Neuronal stem cell (in vitro differentiated cells): ENCODE data around the gene TOP3B.

Experiments
- DNase-seq: peaks from one replicate; pipeline ENCODE4 v3.0.0-alpha.2; 2013; ENCODE audit warnings: low spot score
- H2AFZ ChIP-seq: one replicate; pipeline ENCODE4 v1.6.1; 2013; ENCODE audit warnings: mild to moderate bottlenecking, low read length, inconsistent platforms
- H2AK5ac ChIP-seq: 2 replicates; pipeline ENCODE4 v1.6.1; 2013; ENCODE audit warnings: low read depth, mild to moderate bottlenecking, inconsistent platforms, low read length, moderate library complexity, mixed read lengths
- H2BK120ac ChIP-seq: 2 replicates; pipeline ENCODE4 v1.6.1; 2013; ENCODE audit warnings: low read depth, mild to moderate bottlenecking, inconsistent platforms, low read length, moderate library complexity, mixed read lengths
- H2BK12ac ChIP-seq: one replicate; pipeline ENCODE4 v1.6.1; 2013; ENCODE audit warnings: low read length, inconsistent platforms
- H2BK15ac ChIP-seq: 2 replicates; pipeline ENCODE4 v1.6.1; 2013; ENCODE audit warnings: mild to moderate bottlenecking, low read length, inconsistent platforms, mixed read lengths
- H2BK5ac ChIP-seq: one replicate; pipeline ENCODE4 v1.6.1; 2013; ENCODE audit warnings: inconsistent platforms, mild to moderate bottlenecking, low read length, moderate library complexity
- H3K14ac ChIP-seq: one replicate; pipeline ENCODE4 v1.6.1; 2013; ENCODE audit warnings: low read length, inconsistent platforms
- H3K18ac ChIP-seq: 2 replicates; pipeline ENCODE4 v1.6.1; 2013; ENCODE audit warnings: low read length, inconsistent platforms
- H3K23ac ChIP-seq: 2 replicates; pipeline ENCODE4 v1.6.1; 2013; ENCODE audit warnings: low read depth, mild to moderate bottlenecking, mixed read lengths, low read length, inconsistent platforms; ENCODE audit not compliant: poor library complexity
- H3K27ac ChIP-seq: replicated peaks from 3 replicates; pipeline ENCODE4 v1.5.1; 2013; ENCODE audit warnings: low read length, inconsistent platforms
- H3K27me3 ChIP-seq, 3 experiments: 2 replicates each; pipeline ENCODE4 v1.6.1; 2013; ENCODE audit warnings: low read length in 3 of 3, mild to moderate bottlenecking in 2 of 3, inconsistent platforms in 1 of 3, low read depth in 1 of 3, mixed read lengths in 1 of 3, moderate library complexity in 1 of 3; ENCODE audit not compliant: control insufficient read depth in 3 of 3, insufficient read depth in 3 of 3
- H3K36me3 ChIP-seq, 2 donors: replicated peaks in 1 of 2; 2 replicates each; pipeline ENCODE4 v1.6.1; 2013; ENCODE audit warnings: low read length in 2 of 2; ENCODE audit not compliant: control insufficient read depth in 2 of 2, insufficient read depth in 2 of 2
- H3K4ac ChIP-seq: 2 replicates; pipeline ENCODE4 v1.6.1; 2013; ENCODE audit warnings: inconsistent platforms, mild to moderate bottlenecking, low read length, moderate library complexity
- H3K4me1 ChIP-seq, 2 donors: 1 replicate in 1 of 2; 2 replicates in 1 of 2; pipeline ENCODE4 v1.6.1; 2013; ENCODE audit warnings: low read length in 2 of 2, low read depth in 1 of 2; ENCODE audit not compliant: control insufficient read depth in 2 of 2, insufficient read depth in 1 of 2
- H3K4me2 ChIP-seq: one replicate; pipeline ENCODE4 v1.6.1; 2013; ENCODE audit warnings: mild to moderate bottlenecking, low read length, inconsistent platforms; ENCODE audit not compliant: insufficient read depth, poor library complexity, severe bottlenecking
- H3K4me3 ChIP-seq, 2 donors: 2 replicates each; pipeline ENCODE4 v1.5.1; 2013; ENCODE audit warnings: low read length in 2 of 2, mild to moderate bottlenecking in 2 of 2, inconsistent platforms in 1 of 2, moderate library complexity in 1 of 2
- H3K79me1 ChIP-seq: one replicate; pipeline ENCODE4 v1.6.1; 2013; ENCODE audit warnings: low read depth, mild to moderate bottlenecking, inconsistent platforms, low read length, moderate library complexity
- H3K9ac ChIP-seq: one replicate; pipeline ENCODE4 v1.6.1; 2013; ENCODE audit warnings: mild to moderate bottlenecking, low read depth, low read length, inconsistent platforms; ENCODE audit not compliant: poor library complexity
- H3K9me3 ChIP-seq, 2 donors: replicated peaks in 1 of 2; 2 replicates each; pipeline versions ENCODE3 to v1.6.1; 2013; ENCODE audit warnings: low read length in 2 of 2, mild to moderate bottlenecking in 2 of 2, inconsistent platforms in 1 of 2, low read depth in 1 of 2, mixed read lengths in 1 of 2, moderate library complexity in 1 of 2; ENCODE audit not compliant: control insufficient read depth in 2 of 2, insufficient read depth in 1 of 2
- H4K8ac ChIP-seq: one replicate; pipeline ENCODE4 v1.6.1; 2013; ENCODE audit warnings: low read depth, mild to moderate bottlenecking, inconsistent platforms, low read length, moderate library complexity
- H4K91ac ChIP-seq: one replicate; pipeline ENCODE4 v1.6.1; 2013; ENCODE audit warnings: low read length, low read depth, mild to moderate bottlenecking, inconsistent platforms; ENCODE audit not compliant: poor library complexity
- WGBS, 2 donors: extraction: QIAGEN DNeasy Blood & Tissue Kit; methylation state at CpG; one replicate each; pipeline ENCODE4 v1.1.7; 2013; ENCODE audit warnings: missing lambda C conversion rate in 2 of 2, mixed read lengths in 1 of 2; ENCODE audit not compliant: insufficient read length in 2 of 2, insufficient replicate concordance in 1 of 2; ENCODE audit errors: extremely low coverage in 2 of 2; 5-methylcytosine and 5-hydroxymethylcytosine counted together

Gene TOP3B

GRCh38 chr22:21927174-21927823 lies 55.3 kb downstream of the TOP3B start:
- peaks cover 2% of the 10 kb centered on the region for H3K79me1 ChIP-seq

GRCh38 chr22:21926728-21927127 lies 55.9 kb downstream of the TOP3B start:
- Histone ChIP-seq H2AK5ac (peak overlapping the region; percentile 3), H4K91ac (no peak overlapping the region), H2BK120ac (no peak overlapping the region), H3K9me3 (no peaks in the 10 kb centered on the region), H2BK5ac (no peak overlapping the region), H3K14ac (no peak overlapping the region), H4K8ac (no peak overlapping the region), H3K4ac (no peak overlapping the region), H3K36me3 (peaks cover 13 to 42% of the 10 kb centered on the region in 2 donors), H3K9ac (peak overlapping the region; percentile 32), H2AFZ (no peak overlapping the region), H3K18ac (peak overlapping the region; percentile 86), H2BK12ac (peak overlapping the region; percentile 33), H3K23ac (no peak overlapping the region), H3K4me2 (no peak overlapping the region), H3K4me3 (no peak overlapping the region), H3K27ac (no peak overlapping the region), H3K27me3 (no peaks in the 10 kb centered on the region), H3K4me1 (peaks cover 0 to 21% of the 10 kb centered on the region in 2 donors), H2BK15ac (no peak overlapping the region), H3K79me1 (peaks cover 2% of the 10 kb centered on the region)
- no CpG with 5 or more reads among the region's 4 CpGs for WGBS, 2 donors
- DNase-seq, result no peak

More at GRCh38 chr22:21927174-21927823, 55.3 kb downstream of the TOP3B start:
- no peak for DNase-seq
- H4K91ac ChIP-seq, result no peak overlapping the region
- no peak overlapping the region for H3K14ac ChIP-seq
- no peak overlapping the region for H2BK15ac ChIP-seq
- no peak overlapping the region for H2BK5ac ChIP-seq
- H4K8ac ChIP-seq, result no peak overlapping the region
- no peak overlapping the region for H2BK120ac ChIP-seq
- H3K4me3 ChIP-seq, result no peak overlapping the region
- no peak overlapping the region for H2AFZ ChIP-seq
- H3K4me1 ChIP-seq, result peaks cover 0 to 21% of the 10 kb centered on the region in 2 donors
- peak overlapping the region; percentile 32 for H3K9ac ChIP-seq
- H3K23ac ChIP-seq, result no peak overlapping the region
- H3K27ac ChIP-seq, result no peak overlapping the region
- peak overlapping the region; percentile 3 for H2AK5ac ChIP-seq
- peak overlapping the region; percentile 86 for H3K18ac ChIP-seq
- no peak overlapping the region for H3K4ac ChIP-seq
- no CpG with 5 or more reads among the region's 16 CpGs for WGBS, 2 donors
- H2BK12ac ChIP-seq, result peak overlapping the region; percentile 33
- H3K9me3 ChIP-seq, result no peaks in the 10 kb centered on the region
- H3K4me2 ChIP-seq, result no peak overlapping the region
- H3K36me3 ChIP-seq, result peaks cover 15 to 44% of the 10 kb centered on the region in 2 donors
- no peaks in the 10 kb centered on the region for H3K27me3 ChIP-seq

- no peak overlapping the region for H2BK12ac ChIP-seq
- no peak overlapping the region for H3K9ac ChIP-seq
- H2AFZ ChIP-seq, result no peak overlapping the region
- no peak overlapping the region for H2BK5ac ChIP-seq
- no peak overlapping the region for H2BK120ac ChIP-seq
- peak overlapping the region; percentile 31 for H3K4ac ChIP-seq
- H3K4me3 ChIP-seq, result no peak overlapping the region
- H2AK5ac ChIP-seq, result peak overlapping the region; percentile 77
- peak overlapping the region; percentile 56 for H3K23ac ChIP-seq
- no peak overlapping the region for H3K27ac ChIP-seq
- no peaks in the 10 kb centered on the region for H3K27me3 ChIP-seq
- H3K4me1 ChIP-seq, result peaks cover 7 to 42% of the 10 kb centered on the region in 2 donors
- peaks cover 0 to 9% of the 10 kb centered on the region in 2 donors for H3K36me3 ChIP-seq
- H3K4me2 ChIP-seq, result no peak overlapping the region
- no peak overlapping the region for H4K91ac ChIP-seq
- no peak for DNase-seq
- no peak overlapping the region for H3K14ac ChIP-seq
- H3K79me1 ChIP-seq, result no peaks in the 10 kb centered on the region
- no CpG with 5 or more reads among the region's 21 CpGs for WGBS, 2 donors
- peak overlapping the region; percentile 34 for H2BK15ac ChIP-seq
- no peaks in the 10 kb centered on the region for H3K9me3 ChIP-seq
- no peak overlapping the region for H4K8ac ChIP-seq
- H3K18ac ChIP-seq, result peak overlapping the region; percentile 50
These were observed 59.4 kb downstream of the TOP3B start for GRCh38 chr22:21923163-21923561.

- Histone ChIP-seq H2AK5ac (peak overlapping the region; percentile 77), H2BK120ac (no peak overlapping the region), H3K4me1 (peaks cover 7 to 43% of the 10 kb centered on the region in 2 donors), H2BK5ac (no peak overlapping the region), H3K79me1 (no peaks in the 10 kb centered on the region), H3K18ac (peak overlapping the region; percentile 50), H2BK15ac (peak overlapping the region; percentile 34), H3K4me2 (no peak overlapping the region), H3K9me3 (no peaks in the 10 kb centered on the region), H3K4ac (peak overlapping the region; percentile 31), H2AFZ (no peak overlapping the region), H3K23ac (peak overlapping the region; percentile 56), H3K9ac (no peak overlapping the region), H3K4me3 (no peak overlapping the region), H4K8ac (no peak overlapping the region), H3K36me3 (peaks cover 0 to 9% of the 10 kb centered on the region in 2 donors), H4K91ac (no peak overlapping the region), H2BK12ac (no peak overlapping the region), H3K27ac (no peak overlapping the region), H3K27me3 (no peaks in the 10 kb centered on the region), H3K14ac (no peak overlapping the region)
- DNase-seq, result no peak
- no CpG with 5 or more reads among the region's 20 CpGs for WGBS, 2 donors
These were observed 60.0 kb downstream of the TOP3B start for GRCh38 chr22:21922370-21923162.
